Large intestine (tissue), 3 donors: ENCODE data around the gene KRTAP10-11. TPM values are rescaled to one million over a fixed set of nuclear protein-coding genes. Genes with fewer than 3 reads are reported as not detected.
"Not testable (repeated sequence)": the region's sequence is repeated elsewhere in the genome, so short reads cannot be mapped to it uniquely, and the experiment has no call there.

Source experiments
- DNase-seq, 2 donors: peaks; one replicate each; pipeline versions ENCODE4 v3.0.0 to v3.0.0-alpha.2; 2013
- H3K27ac ChIP-seq: one replicate; pipeline ENCODE4 v1.5.1; 2013; ENCODE audit warnings: low read length
- H3K27me3 ChIP-seq: 2 replicates; pipeline ENCODE4 v1.6.1; 2013; ENCODE audit warnings: low read length; ENCODE audit not compliant: control insufficient read depth, insufficient read depth
- H3K36me3 ChIP-seq: 2 replicates; pipeline ENCODE4 v1.6.1; 2013; ENCODE audit warnings: low read length; ENCODE audit not compliant: control insufficient read depth, insufficient read depth
- H3K4me1 ChIP-seq: one replicate; pipeline ENCODE4 v1.6.1; 2013; ENCODE audit warnings: low read length; ENCODE audit not compliant: control insufficient read depth, insufficient read depth
- H3K4me3 ChIP-seq: one replicate; pipeline ENCODE4 v1.5.1; 2013; ENCODE audit warnings: low read length
- H3K9me3 ChIP-seq: one replicate; pipeline ENCODE4 v1.6.1; 2013; ENCODE audit warnings: mild to moderate bottlenecking, low read depth, low read length, moderate library complexity; ENCODE audit not compliant: control insufficient read depth
- WGBS: methylation state at CpG from one replicate; pipeline ENCODE4 v1.1.5; 2013; ENCODE audit warnings: low lambda C conversion rate; ENCODE audit not compliant: insufficient coverage; 5-methylcytosine and 5-hydroxymethylcytosine counted together
- polyA plus RNA-seq: library from polyadenylated mRNA; unstranded; fragments of 120-200 nt; gene quantifications from one replicate; pipeline ENCODE4 v1.2.1, GENCODE V29; 2013

KRTAP10-11 gene
- polyA plus RNA-seq, 1 donor: not detected

DNA sequence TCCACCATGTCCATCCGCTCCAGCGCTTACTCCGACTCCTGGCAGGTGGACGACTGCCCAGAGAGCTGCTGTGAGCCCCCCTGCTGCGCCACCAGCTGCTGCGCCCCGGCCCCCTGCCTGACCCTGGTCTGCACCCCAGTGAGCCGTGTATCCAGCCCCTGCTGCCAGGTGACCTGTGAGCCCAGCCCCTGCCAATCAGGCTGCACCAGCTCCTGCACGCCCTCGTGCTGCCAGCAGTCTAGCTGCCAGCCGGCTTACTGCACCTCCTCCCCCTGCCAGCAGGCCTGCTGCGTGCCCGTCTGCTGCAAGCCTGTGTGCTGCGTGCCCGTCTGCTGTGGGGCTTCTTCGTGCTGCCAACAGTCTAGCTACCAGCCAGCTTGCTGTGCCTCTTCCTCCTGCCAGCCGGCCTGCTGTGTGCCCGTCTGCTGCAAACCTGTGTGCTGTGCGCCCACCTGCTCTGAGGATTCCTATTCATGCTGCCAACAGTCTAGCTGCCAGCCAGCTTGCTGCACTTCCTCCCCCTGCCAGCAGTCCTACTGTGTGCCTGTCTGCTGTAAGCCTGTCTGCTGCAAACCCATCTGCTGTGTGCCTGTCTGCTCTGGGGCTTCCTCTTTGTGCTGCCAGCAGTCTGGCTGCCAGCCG lies 18.9 kb upstream of the KRTAP10-11 start:
- H3K9me3 ChIP-seq: peaks cover 15% of the 10 kb centered on the region
- not testable (repeated sequence) for H3K4me3 ChIP-seq, H3K36me3 ChIP-seq, H3K27me3 ChIP-seq, H3K4me1 ChIP-seq, DNase-seq, H3K27ac ChIP-seq
- WGBS: no CpG with 5 or more reads among the region's 20 CpGs

DNA sequence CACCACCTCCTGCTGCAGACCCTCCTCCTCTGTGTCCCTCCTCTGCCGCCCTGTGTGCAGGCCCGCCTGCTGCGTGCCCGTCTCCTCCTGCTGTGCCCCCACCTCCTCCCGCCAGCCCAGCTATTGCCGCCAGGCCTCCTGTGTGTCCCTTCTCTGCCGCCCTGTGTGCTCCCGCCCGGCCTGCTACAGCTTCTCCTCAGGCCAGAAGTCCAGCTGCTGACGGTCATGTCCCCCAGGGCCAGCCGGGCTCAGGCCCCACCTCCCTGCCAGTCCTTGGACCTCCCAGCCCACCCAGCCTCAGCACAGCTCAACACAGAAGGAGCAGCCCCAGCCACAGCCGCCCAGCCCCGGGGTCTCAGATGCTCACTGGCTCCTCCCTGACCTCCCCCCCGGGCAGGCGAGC lies 18.4 kb upstream of the KRTAP10-11 start:
- H3K27me3 ChIP-seq, H3K4me1 ChIP-seq, H3K4me3 ChIP-seq, DNase-seq, H3K36me3 ChIP-seq, H3K27ac ChIP-seq: not testable (repeated sequence)
- no CpG with 5 or more reads among the region's 15 CpGs for WGBS
- peaks cover 15% of the 10 kb centered on the region for H3K9me3 ChIP-seq

DNA sequence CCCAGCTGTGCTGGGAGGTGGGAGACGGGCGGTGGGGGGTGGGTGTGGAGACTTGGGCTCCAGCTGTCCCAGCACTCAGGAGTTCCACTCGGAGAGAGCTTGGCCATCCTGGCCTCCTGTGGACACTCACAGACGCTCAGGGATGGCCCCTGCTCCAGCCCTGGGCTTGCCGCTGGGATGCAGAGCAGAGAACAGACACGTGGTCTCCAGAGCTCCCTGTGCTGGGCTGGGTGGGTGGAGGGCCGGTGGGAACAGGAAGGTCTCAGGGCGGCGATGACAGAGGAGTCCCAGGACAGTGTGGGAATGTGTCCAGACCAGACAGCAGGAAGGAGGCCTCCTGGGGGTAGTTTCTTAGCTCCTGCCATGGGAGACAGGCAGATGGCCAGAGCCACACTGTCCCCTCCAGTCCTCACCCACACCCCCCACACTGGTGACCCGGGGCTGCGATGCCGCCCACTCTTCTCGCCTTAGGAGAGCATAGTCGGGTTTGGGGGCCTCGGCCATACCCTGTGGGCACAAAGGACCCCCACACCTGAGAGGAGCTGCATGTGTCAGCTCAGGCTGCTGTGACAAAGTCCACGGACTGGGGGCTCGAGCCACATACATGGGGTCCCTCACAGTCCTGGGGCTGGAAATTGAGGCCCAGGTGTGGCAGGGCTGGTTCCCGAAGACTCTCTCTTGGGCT lies 17.4 kb upstream of the KRTAP10-11 start:
- Histone ChIP-seq H3K27ac (no peak overlapping the region), H3K4me1 (no peaks in the 10 kb centered on the region), H3K4me3 (no peak overlapping the region), H3K36me3 (no peaks in the 10 kb centered on the region), H3K9me3 (peaks cover 15% of the 10 kb centered on the region), H3K27me3 (peaks cover 4% of the 10 kb centered on the region)
- WGBS: no CpG with 5 or more reads among the region's 18 CpGs
- DNase-seq: no peak

DNA sequence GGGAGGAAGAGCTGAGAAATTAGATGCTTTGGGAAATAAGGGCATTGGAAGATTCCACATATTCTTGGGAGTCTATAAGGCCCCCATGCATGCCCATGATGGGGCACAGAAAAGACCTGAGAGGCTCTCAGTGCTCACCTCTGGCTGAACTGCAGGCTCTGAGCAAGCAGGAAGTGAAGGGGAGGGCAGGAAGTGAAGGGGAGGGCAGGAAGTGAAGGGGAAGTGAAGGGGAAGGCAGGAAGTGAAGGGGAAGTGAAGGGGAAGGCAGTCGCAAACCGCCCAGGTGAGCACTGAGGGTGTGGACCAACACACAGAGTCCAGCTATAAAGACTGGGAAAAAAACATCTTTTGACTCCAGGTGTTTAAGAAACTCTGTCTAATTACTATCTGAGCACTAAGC lies 15.8 kb upstream of the KRTAP10-11 start:
- Histone ChIP-seq H3K27me3 (peaks cover 4% of the 10 kb centered on the region), H3K9me3 (peaks cover 15% of the 10 kb centered on the region), H3K27ac (no peak overlapping the region), H3K4me1 (no peaks in the 10 kb centered on the region), H3K4me3 (no peak overlapping the region), H3K36me3 (no peaks in the 10 kb centered on the region)
- DNase-seq: no peak
- no CpG with 5 or more reads among the region's 2 CpGs for WGBS

DNA sequence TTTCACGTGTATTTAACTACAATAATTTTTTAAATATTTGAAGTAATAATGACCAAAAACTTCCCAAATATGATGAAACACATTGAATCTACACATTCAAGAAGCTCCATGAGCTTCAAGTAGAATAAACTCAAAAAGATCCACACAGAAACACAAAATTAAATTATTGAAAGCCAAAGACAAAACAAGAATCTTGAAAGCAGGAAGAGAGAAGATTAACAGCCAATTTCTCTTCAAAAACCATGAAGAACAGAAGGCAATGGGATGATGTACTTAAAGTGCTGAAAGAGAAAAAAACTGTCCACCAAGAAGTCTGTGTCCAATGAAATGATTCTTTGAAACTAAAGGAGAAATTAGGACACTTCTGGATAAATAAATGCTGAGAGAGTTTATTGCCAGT lies 14.1 kb upstream of the KRTAP10-11 start:
- Histone ChIP-seq H3K9me3 (peaks cover 15% of the 10 kb centered on the region), H3K36me3 (no peaks in the 10 kb centered on the region), H3K4me1 (no peaks in the 10 kb centered on the region), H3K27ac (no peak overlapping the region), H3K4me3 (no peak overlapping the region), H3K27me3 (no peaks in the 10 kb centered on the region)
- no peak for DNase-seq
- 86% methylated on average over 1 of the region's 1 CpG for WGBS

DNA sequence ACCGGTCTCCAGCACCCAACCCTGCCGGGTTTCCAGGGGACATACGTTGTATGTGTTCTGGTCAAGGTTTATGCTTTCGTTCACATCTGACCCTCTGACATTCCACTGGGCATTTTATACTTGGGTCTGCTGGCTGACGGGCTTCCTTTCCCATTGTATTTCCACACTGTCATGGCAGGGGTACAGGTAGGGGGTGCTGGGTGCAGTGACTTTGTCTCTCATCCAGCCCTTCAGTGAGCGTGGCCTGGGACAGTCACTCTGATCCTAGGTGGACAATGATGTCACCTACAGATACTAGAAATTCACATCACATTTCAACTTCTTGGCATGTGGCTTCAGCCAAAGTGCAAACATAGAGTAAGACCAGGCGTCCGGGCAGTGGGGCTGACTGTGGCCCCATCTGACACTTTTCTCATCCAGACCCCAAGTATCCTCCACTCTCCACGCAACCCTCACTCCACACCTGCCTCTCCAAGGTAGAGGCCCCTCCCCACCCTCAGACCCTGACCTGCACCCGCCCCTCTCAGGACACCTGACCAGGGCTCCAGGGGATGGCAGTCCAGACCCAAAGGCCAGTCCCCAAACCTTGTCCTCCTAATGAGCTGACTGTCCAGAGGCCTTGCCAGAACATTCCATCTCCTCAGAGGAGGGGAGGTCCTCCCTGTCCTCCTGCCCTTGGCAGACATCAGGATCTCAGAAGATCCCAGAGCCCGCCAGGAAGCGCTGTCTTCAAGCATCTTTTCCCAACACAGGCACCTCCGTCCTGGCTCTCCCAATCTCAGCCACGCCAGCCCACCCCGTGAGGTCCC lies 9.8 kb upstream of the KRTAP10-11 start:
- WGBS: no CpG with 5 or more reads among the region's 15 CpGs
- DNase-seq: no peak
- no peaks in the 10 kb centered on the region for H3K4me1 ChIP-seq
- no peak overlapping the region for H3K4me3 ChIP-seq
- H3K27ac ChIP-seq: no peak overlapping the region
- H3K9me3 ChIP-seq: peaks cover 5% of the 10 kb centered on the region
- H3K36me3 ChIP-seq: no peaks in the 10 kb centered on the region
- no peaks in the 10 kb centered on the region for H3K27me3 ChIP-seq

DNA sequence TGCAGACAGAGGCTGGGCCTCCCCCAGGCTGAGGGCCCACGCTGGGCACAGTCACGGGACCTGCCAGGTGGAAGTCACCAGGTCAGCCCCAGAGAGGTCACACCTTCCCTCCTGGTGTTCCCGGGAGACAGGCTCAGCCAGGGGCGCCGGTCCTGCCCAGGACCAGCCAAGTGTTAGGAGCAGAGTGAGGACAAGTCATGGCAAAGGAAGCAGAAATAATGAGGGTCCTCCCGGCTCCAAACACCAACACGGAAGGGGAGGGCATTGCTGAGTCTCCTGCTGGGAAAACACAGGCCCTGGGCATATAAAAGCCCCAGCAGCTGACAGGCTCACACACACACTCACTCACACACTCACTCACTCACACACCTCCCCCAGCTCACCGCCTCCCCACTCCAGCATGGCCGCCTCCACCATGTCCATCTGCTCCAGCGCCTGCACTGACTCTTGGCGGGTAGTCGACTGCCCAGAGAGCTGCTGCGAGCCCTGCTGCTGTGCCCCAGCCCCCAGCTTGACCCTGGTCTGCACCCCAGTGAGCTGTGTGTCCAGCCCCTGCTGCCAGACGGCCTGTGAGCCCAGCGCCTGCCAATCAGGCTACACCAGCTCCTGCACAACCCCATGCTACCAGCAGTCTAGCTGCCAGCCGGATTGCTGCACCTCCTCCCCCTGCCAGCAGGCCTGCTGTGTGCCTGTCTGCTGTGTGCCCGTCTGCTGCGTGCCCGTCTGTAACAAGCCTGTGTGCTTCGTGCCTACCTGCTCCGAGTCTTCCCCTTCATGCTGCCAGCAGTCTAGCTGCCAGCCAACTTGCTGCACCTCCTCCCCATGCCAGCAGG lies 9.0 kb upstream of the KRTAP10-11 start, which contains the start of gene KRTAP10-10:
TSS of gene KRTAP10-10 (plus strand) at position 339 of the 833 bp plus-strand sequence. CDS start at position 401, 62 bp downstream.
- no peak within 1 kb of the TSS for H3K4me3 ChIP-seq
- DNase-seq: no peak
- no peak within 1 kb of the TSS for H3K27ac ChIP-seq
- WGBS: no CpG with 5 or more reads among the region's 21 CpGs
- H3K4me1 ChIP-seq: no peaks in the 10 kb centered on the region
- H3K9me3 ChIP-seq: no peaks in the 10 kb centered on the region
- no peaks in the 10 kb centered on the region for H3K27me3 ChIP-seq
- no peaks in the 10 kb centered on the region for H3K36me3 ChIP-seq

DNA sequence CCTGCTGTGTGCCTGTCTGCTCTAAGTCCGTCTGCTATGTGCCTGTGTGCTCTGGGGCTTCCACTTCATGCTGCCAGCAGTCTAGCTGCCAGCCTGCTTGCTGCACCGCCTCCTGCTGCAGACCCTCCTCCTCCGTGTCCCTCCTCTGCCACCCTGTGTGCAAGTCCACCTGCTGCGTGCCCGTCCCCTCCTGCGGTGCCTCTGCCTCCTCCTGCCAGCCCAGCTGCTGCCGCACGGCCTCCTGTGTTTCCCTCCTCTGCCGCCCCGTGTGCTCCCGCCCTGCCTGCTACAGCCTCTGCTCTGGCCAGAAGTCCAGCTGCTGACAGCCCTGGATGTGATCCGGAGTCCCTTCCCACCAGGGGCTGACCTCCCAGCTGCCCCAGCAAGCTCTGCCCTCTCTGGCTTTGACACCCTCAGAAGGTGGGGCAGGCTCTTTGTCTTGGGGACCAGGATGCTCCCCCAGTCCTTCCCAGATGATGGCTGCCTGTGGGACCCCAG lies 8.3 kb upstream of the KRTAP10-11 start:
- H3K36me3 ChIP-seq, H3K27me3 ChIP-seq, DNase-seq, H3K9me3 ChIP-seq, H3K4me3 ChIP-seq, H3K27ac ChIP-seq, H3K4me1 ChIP-seq: not testable (repeated sequence)
- WGBS: no CpG with 5 or more reads among the region's 12 CpGs

DNA sequence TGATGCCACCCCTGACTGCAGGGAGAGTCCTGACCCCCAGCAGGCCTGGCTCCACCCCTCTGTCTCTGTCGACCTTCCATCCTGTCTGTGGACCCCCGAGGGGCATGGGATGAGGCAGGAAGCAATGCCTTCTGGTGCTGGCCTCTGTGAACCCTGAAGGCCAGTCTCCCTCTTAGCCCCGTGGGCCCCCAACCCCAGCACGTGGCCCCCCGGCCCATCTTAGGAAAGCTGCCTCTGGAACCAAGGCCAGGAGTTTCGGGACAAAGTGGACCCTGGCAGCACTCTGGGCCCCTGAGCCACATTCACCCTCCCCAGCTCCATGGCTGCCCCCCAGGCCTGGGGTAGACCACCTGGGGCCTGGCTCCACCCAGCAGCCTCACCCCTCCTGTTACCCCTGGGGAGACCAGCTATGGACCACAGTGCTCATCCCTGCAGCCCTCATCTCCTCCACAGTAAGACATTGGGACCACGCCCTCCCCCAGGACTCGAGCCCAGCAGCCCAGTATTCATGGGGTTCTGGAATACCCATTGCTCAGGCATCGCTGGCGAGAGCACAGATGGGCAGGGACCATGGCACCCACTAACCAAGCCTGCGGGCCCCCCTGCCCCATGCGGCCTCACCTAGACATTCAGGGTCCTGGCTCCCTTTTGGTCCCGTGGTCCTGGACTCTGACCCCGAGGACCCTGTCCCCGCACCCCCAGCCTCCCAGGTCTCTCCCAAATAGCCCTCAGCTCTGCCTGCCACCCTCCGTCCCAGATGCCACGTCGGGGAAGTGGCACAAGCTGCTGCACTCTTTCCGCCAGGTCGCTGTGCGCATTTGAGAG lies 7.5 kb upstream of the KRTAP10-11 start:
- H3K27me3 ChIP-seq, H3K4me3 ChIP-seq, H3K27ac ChIP-seq, H3K9me3 ChIP-seq, DNase-seq, H3K4me1 ChIP-seq, H3K36me3 ChIP-seq: not testable (repeated sequence)
- WGBS: no CpG with 5 or more reads among the region's 21 CpGs
